Lung (tissue), 12 donors: ENCODE results near the gene NNMT. TPM values are rescaled to one million over a fixed set of nuclear protein-coding genes. Genes with fewer than 3 reads are reported as not detected.

Experiments used
- ATAC-seq: fragments of 200-7000 bp; cut with Tn5 transposase; one replicate; pipeline ENCODE4 v1.9.1; 2020; ENCODE audit warnings: moderate number of reproducible peaks; ENCODE audit not compliant: insufficient read depth, low FRiP score
- DNase-seq, 3 donors: peaks; one replicate each; pipeline ENCODE4 v3.0.0-alpha.2; 2013 to 2017
- H3K27ac ChIP-seq, 2 donors: one replicate each; pipeline ENCODE4 v1.5.1; 2013; ENCODE audit warnings: mild to moderate bottlenecking in 2 of 2, moderate library complexity in 2 of 2, control low read depth in 1 of 2, inconsistent platforms in 1 of 2, low read depth in 1 of 2, low read length in 1 of 2
- H3K27me3 ChIP-seq, 3 donors: one replicate each; pipeline ENCODE4 v1.5.1; 2013; ENCODE audit warnings: low read length in 2 of 3; ENCODE audit not compliant: control insufficient read depth in 3 of 3, insufficient read depth in 3 of 3
- H3K36me3 ChIP-seq, 4 donors: one replicate each; pipeline ENCODE4 v1.5.1; 2013; ENCODE audit warnings: low read length in 4 of 4, mild to moderate bottlenecking in 1 of 4, moderate library complexity in 1 of 4; ENCODE audit not compliant: control insufficient read depth in 4 of 4, insufficient read depth in 4 of 4
- H3K4me1 ChIP-seq, 5 donors: one replicate each; pipeline ENCODE4 v1.5.1; 2013; ENCODE audit warnings: low read length in 5 of 5, mild to moderate bottlenecking in 2 of 5, moderate library complexity in 1 of 5; ENCODE audit not compliant: control insufficient read depth in 5 of 5, insufficient read depth in 5 of 5
- H3K4me3 ChIP-seq: one replicate; pipeline ENCODE4 v1.5.1; 2013; ENCODE audit warnings: mild to moderate bottlenecking, control low read depth, moderate library complexity
- H3K9ac ChIP-seq, 2 donors: one replicate each; pipeline ENCODE4 v1.5.1; 2013; ENCODE audit warnings: low read length in 2 of 2, control low read depth in 1 of 2; ENCODE audit not compliant: insufficient read depth in 1 of 2
- H3K9me3 ChIP-seq, 4 donors: one replicate each; pipeline ENCODE4 v1.5.1; 2013; ENCODE audit warnings: low read length in 3 of 4, mild to moderate bottlenecking in 1 of 4, moderate library complexity in 1 of 4; ENCODE audit not compliant: control insufficient read depth in 4 of 4, insufficient read depth in 3 of 4
- WGBS, 2 donors: extraction: QIAGEN DNeasy Blood & Tissue Kit; methylation state at CpG; one replicate each; pipeline ENCODE4 v1.1.7; 2013; 5-methylcytosine and 5-hydroxymethylcytosine counted together
- polyA plus RNA-seq, 2 donors: library from polyadenylated mRNA; stranded (reverse); fragments of 200-250 nt; gene quantifications; one replicate each; pipeline ENCODE4 v1.2.1, GENCODE V29; 2013
- total RNA-seq, 2 donors: library from RNA; depleted of rRNA in 1 of 2; stranded (reverse); fragments of >200 nt in 1 of 2; gene quantifications; one replicate each; pipeline ENCODE4 v1.2.1, GENCODE V29; 2014 to 2021
- TF ChIP-seq, protein P1 (sequence below): IDR thresholded peaks from 2 replicates; pipeline ENCODE4 v1.5.1; 2012; ENCODE audit warnings: mild to moderate bottlenecking; ENCODE audit errors: control extremely low read depth, extremely low read depth
- donor health status: control.
- donor health status: control.
- donor health status: Bipolar disorder and iron deficiency.
- donor health status: healthy.
- donor health status: DM: yes; HTN: yes; CAD: no.

The NNMT gene
- total and polyA plus RNA-seq, 4 donors: 15.4 to 523 (median 345) TPM

DNA sequence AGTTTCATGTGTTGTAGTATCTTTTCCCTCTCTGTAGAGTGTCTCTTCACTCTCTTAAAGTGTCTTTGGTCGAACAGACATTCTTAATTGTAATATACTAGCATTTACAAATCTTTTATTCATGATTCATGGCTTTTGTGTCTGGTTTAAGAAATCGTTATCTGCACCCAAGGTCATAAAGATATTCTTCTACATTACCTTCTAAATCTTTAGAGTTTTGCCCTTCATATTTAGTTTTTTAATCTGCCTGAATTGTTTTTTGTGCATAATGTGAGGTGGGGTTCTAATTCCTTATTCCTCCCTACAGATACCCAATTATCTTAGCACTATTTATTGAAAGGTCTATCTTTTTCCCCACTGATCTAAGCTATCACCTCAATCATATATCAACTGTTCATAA lies 9.0 kb upstream of the NNMT start:
- Histone ChIP-seq H3K4me1 (peaks cover 0 to 3% (median 0%) of the 10 kb centered on the region in 5 donors), H3K27me3 (no peaks in the 10 kb centered on the region), H3K9ac (no peak overlapping the region), H3K9me3 (no peaks in the 10 kb centered on the region), H3K4me3 (no peak overlapping the region), H3K36me3 (no peaks in the 10 kb centered on the region), H3K27ac (no peak overlapping the region)
- DNase-seq (no peak), ATAC-seq (no peak)
- TF ChIP-seq, protein P1, sequence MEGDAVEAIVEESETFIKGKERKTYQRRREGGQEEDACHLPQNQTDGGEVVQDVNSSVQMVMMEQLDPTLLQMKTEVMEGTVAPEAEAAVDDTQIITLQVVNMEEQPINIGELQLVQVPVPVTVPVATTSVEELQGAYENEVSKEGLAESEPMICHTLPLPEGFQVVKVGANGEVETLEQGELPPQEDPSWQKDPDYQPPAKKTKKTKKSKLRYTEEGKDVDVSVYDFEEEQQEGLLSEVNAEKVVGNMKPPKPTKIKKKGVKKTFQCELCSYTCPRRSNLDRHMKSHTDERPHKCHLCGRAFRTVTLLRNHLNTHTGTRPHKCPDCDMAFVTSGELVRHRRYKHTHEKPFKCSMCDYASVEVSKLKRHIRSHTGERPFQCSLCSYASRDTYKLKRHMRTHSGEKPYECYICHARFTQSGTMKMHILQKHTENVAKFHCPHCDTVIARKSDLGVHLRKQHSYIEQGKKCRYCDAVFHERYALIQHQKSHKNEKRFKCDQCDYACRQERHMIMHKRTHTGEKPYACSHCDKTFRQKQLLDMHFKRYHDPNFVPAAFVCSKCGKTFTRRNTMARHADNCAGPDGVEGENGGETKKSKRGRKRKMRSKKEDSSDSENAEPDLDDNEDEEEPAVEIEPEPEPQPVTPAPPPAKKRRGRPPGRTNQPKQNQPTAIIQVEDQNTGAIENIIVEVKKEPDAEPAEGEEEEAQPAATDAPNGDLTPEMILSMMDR: no peak
- WGBS, 2 donors: 89 to 95% methylated on average over 2 of the region's 2 CpGs

DNA sequence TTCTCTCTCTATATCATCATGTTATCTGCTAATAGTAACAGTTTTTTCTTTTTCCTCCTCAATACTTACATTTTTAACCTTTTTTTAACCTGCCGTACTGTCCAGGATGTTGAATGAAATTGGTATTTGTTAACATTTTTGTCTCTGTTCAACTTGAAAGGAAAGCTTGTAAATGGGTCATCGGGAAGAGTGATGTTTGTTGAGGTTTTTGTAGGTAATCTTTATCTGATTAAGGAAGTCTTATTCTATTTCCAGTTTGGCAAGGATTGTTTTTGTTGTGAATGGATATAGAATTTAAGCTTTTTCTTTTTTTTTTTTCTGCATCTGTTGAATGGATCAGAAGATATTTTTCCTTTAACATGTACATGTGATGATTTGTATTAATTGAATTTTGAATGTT lies 8.1 kb upstream of the NNMT start:
- Histone ChIP-seq H3K4me3 (no peak overlapping the region), H3K9me3 (no peaks in the 10 kb centered on the region), H3K4me1 (peaks cover 0 to 5% (median 0%) of the 10 kb centered on the region in 5 donors), H3K27ac (no peak overlapping the region), H3K9ac (no peak overlapping the region), H3K36me3 (no peaks in the 10 kb centered on the region), H3K27me3 (no peaks in the 10 kb centered on the region)
- WGBS, 2 donors: 49 to 65% methylated on average over 2 of the region's 2 CpGs
- TF ChIP-seq, protein P1: no peak
- DNase-seq: no peak
- no peak for ATAC-seq

DNA sequence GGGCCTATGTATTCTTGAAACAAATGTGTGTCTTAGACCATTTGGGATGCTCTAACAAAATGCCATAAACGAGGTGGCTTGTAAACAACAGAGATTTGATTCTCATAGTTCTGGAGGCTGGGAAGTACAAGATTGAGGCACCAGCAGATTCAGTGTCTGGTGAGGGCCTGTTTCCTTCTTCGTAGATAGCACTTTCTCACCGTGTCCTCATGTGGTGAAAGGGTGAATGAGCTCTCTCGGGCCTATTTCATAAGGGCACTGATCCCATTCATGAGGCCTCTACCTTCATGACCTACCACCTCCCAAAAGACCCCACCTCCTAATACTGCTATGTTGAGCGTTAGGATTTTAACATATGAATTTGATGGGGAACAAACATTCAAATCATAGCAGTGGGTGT lies 6.4 kb upstream of the NNMT start:
- DNase-seq (no peak), ATAC-seq (no peak)
- no peaks in the 10 kb centered on the region for H3K36me3 ChIP-seq
- TF ChIP-seq, protein P1: no peak
- H3K9ac ChIP-seq: no peak overlapping the region
- H3K4me1 ChIP-seq: peaks cover 0 to 6% (median 0%) of the 10 kb centered on the region in 5 donors
- H3K4me3 ChIP-seq: no peak overlapping the region
- no peaks in the 10 kb centered on the region for H3K27me3 ChIP-seq
- no peaks in the 10 kb centered on the region for H3K9me3 ChIP-seq
- no peak overlapping the region for H3K27ac ChIP-seq
- 89 to 90% methylated on average over 5 of the region's 5 CpGs for WGBS, 2 donors
